IMR-90 (cell line): ENCODE data around the gene NANOG. TPM values are rescaled to one million over a fixed set of nuclear protein-coding genes. Genes with fewer than 3 reads are reported as not detected.
"Not testable (repeated sequence)": the region's sequence is repeated elsewhere in the genome, so short reads cannot be mapped to it uniquely, and the experiment has no call there.

Experiments used
- ATAC-seq: fragments of 200-7000 bp; cut with Tn5 transposase; 2 replicates; pipeline ENCODE4 v1.9.1; 2020; ENCODE audit warnings: low read depth, mild to moderate bottlenecking, moderate library complexity
- BruUV-seq: library from RNA; stranded (reverse); fragments of 400-500 nt; replicated peaks from 2 replicates; lab custom pipeline; 2021; lab: Mats Ljungman, UMichigan
- CTCF ChIA-PET: fragments of 300-600 bp; formaldehyde crosslinking; extraction: SDS; loops from one replicate; lab custom pipeline; 2021; ENCODE audit warnings: antibody characterized with exemption; lab: Yijun Ruan, JAX
- POLR2A ChIA-PET: fragments of 300-600 bp; sonication (Branson Sonifier 250); formaldehyde crosslinking; loops from one replicate; lab custom pipeline; 2022; ENCODE audit warnings: antibody characterized with exemption; ENCODE audit not compliant: unreplicated experiment; lab: Charles Lee
- DNase-seq: peaks from one replicate; pipeline ENCODE4 v3.0.0; 2013
- H2AFZ ChIP-seq: replicated peaks from 2 replicates; pipeline ENCODE3; 2013; ENCODE audit warnings: low read length, mild to moderate bottlenecking; ENCODE audit not compliant: poor library complexity
- H2AK5ac ChIP-seq: 2 replicates; pipeline ENCODE4 v1.6.1; 2013; ENCODE audit warnings: low read depth, low read length, inconsistent platforms
- H2AK9ac ChIP-seq: replicated peaks from 2 replicates; pipeline ENCODE3; 2013; ENCODE audit warnings: mild to moderate bottlenecking, low read depth, low read length, moderate library complexity; ENCODE audit not compliant: poor library complexity
- H2BK120ac ChIP-seq: 2 replicates; pipeline ENCODE4 v1.6.1; 2013; ENCODE audit warnings: low read depth, low read length, inconsistent platforms
- H2BK15ac ChIP-seq: 3 replicates; pipeline ENCODE4 v1.6.1; 2013; ENCODE audit warnings: low read depth, low read length, inconsistent platforms
- H2BK20ac ChIP-seq: 2 replicates; pipeline ENCODE4 v1.6.1; 2013; ENCODE audit warnings: low read depth, mild to moderate bottlenecking, inconsistent platforms, low read length, moderate library complexity
- H2BK5ac ChIP-seq: 2 replicates; pipeline ENCODE4 v1.6.1; 2013; ENCODE audit warnings: mild to moderate bottlenecking, low read depth, low read length, inconsistent platforms; ENCODE audit not compliant: poor library complexity, severe bottlenecking
- H3K14ac ChIP-seq: replicated peaks from 2 replicates; pipeline ENCODE4 v1.6.1; 2013; ENCODE audit warnings: low read depth, low read length, inconsistent platforms
- H3K18ac ChIP-seq: 2 replicates; pipeline ENCODE4 v1.6.1; 2013; ENCODE audit warnings: low read depth, low read length, control low read depth
- H3K23ac ChIP-seq: 2 replicates; pipeline ENCODE4 v1.6.1; 2013; ENCODE audit warnings: low read depth, low read length, inconsistent platforms
- H3K27ac ChIP-seq: 2 replicates; pipeline ENCODE4 v1.5.1; 2013; ENCODE audit warnings: mild to moderate bottlenecking, control low read depth, low read length; ENCODE audit not compliant: insufficient read depth
- H3K27me3 ChIP-seq: 2 replicates; pipeline ENCODE4 v1.6.1; 2013; ENCODE audit warnings: low read length; ENCODE audit not compliant: control insufficient read depth, insufficient read depth
- H3K36me3 ChIP-seq: 2 replicates; pipeline ENCODE4 v1.6.1; 2013; ENCODE audit warnings: low read length, mixed read lengths; ENCODE audit not compliant: control insufficient read depth, insufficient read depth
- H3K4ac ChIP-seq: 2 replicates; pipeline ENCODE4 v1.6.1; 2013; ENCODE audit warnings: low read depth, low read length, inconsistent platforms
- H3K4me1 ChIP-seq: 2 replicates; pipeline ENCODE4 v1.6.1; 2013; ENCODE audit warnings: low read length, mixed read lengths; ENCODE audit not compliant: control insufficient read depth, insufficient read depth
- H3K4me2 ChIP-seq: 2 replicates; pipeline ENCODE4 v1.6.1; 2013; ENCODE audit warnings: low read depth, mild to moderate bottlenecking, control low read depth, low read length, moderate library complexity
- H3K4me3 ChIP-seq: 2 replicates; pipeline ENCODE4 v1.5.1; 2013; ENCODE audit warnings: low read depth, mild to moderate bottlenecking, control low read depth, low read length, moderate library complexity; ENCODE audit not compliant: insufficient read depth
- H3K56ac ChIP-seq: 2 replicates; pipeline ENCODE4 v1.6.1; 2013; ENCODE audit warnings: low read length, inconsistent platforms; ENCODE audit not compliant: insufficient read depth; ENCODE audit errors: extremely low read depth
- H3K79me1 ChIP-seq, 2 experiments: 2 replicates each; pipeline ENCODE4 v1.6.1; 2013; ENCODE audit warnings: low read length in 2 of 2, inconsistent platforms in 1 of 2, low read depth in 1 of 2
- H3K9ac ChIP-seq: 2 replicates; pipeline ENCODE4 v1.6.1; 2013; ENCODE audit warnings: low read depth, low read length, control low read depth
- H3K9me1 ChIP-seq: 2 replicates; pipeline ENCODE4 v1.6.1; 2013; ENCODE audit warnings: low read length, inconsistent platforms; ENCODE audit not compliant: insufficient read depth
- H3K9me3 ChIP-seq: 2 replicates; pipeline ENCODE4 v1.6.1; 2013; ENCODE audit warnings: low read length; ENCODE audit not compliant: control insufficient read depth, insufficient read depth
- H4K20me1 ChIP-seq: 2 replicates; pipeline ENCODE4 v1.6.1; 2013; ENCODE audit warnings: low read length, inconsistent platforms; ENCODE audit not compliant: insufficient read depth
- H4K5ac ChIP-seq: 2 replicates; pipeline ENCODE4 v1.6.1; 2013; ENCODE audit warnings: mild to moderate bottlenecking, low read depth, low read length, control low read depth
- H4K8ac ChIP-seq, 2 experiments: 2 replicates each; pipeline ENCODE4 v1.6.1; 2013; ENCODE audit warnings: low read depth in 2 of 2, low read length in 2 of 2, control low read depth in 1 of 2, inconsistent platforms in 1 of 2
- H4K91ac ChIP-seq: 2 replicates; pipeline ENCODE4 v1.6.1; 2013; ENCODE audit warnings: low read depth, low read length, inconsistent platforms; ENCODE audit not compliant: insufficient read depth
- WGBS, 2 experiments: methylation state at CpG; one replicate each; pipeline versions ENCODE4 v1.1.5 to v1.1.7; 2013; ENCODE audit warnings: missing lambda C conversion rate in 2 of 2; ENCODE audit not compliant: insufficient read length in 1 of 2; ENCODE audit errors: extremely low coverage in 2 of 2; 5-methylcytosine and 5-hydroxymethylcytosine counted together
- dilution Hi-C: fragments of 300-500 bp; cut with HindIII; formaldehyde crosslinking; loops from one replicate; pipeline ENCODE4 v1.14.3; 2018; ENCODE audit warnings: low sequenced_read_pairs; ENCODE audit not compliant: unreplicated experiment
- in situ Hi-C: fragments of 300-500 bp; cut with MboI; formaldehyde crosslinking; loops from 3 replicates; pipeline ENCODE4 v1.14.3; 2019; ENCODE audit warnings: low sequenced_read_pairs, inconsistent platforms, mixed read lengths
- intact Hi-C: fragments of 100-400 bp; cut with micrococcal nuclease; formaldehyde crosslinking; loops from 2 replicates; pipeline ENCODE4 v1.10.0; 2022
- polyA plus RNA-seq, 3 experiments: library from polyadenylated mRNA; depleted of rRNA; stranded (reverse); fragments of >200 nt; gene quantifications; 2 replicates each; pipeline ENCODE4 v1.2.3, GENCODE V29; 2012; ENCODE audit warnings: low replicate concordance in 1 of 3
- total RNA-seq: library from RNA; depleted of rRNA; stranded (reverse); fragments of >200 nt; gene quantifications from 2 replicates; pipeline ENCODE4 v1.2.3, GENCODE V29; 2012

Gene NANOG
- total and polyA plus RNA-seq, 2 of the 4 experiments (the other 2 are of a cell fraction), result not detected

DNA sequence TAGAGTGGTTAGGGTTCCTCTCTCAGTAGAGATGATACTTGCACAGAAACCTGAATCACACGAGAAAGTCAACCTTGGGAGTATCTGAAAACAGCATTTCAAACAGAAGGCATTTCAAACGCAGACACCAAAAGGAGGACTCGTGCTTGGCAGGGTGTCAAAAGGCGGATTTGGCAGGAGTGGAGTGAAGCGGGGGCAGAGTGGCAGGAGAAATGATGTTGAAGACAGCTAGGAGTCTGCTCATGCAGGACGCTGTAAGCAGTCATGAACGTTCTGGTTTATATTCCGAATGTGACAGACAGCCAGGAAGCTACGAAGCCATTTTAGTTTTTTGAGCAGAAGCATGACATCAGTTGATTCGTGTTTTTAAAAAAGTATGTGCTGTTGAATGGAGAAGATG is 50.0 kb downstream of the NANOG start:
- H3K9ac ChIP-seq, H4K91ac ChIP-seq, H2BK120ac ChIP-seq, dilution Hi-C loops, H2AK5ac ChIP-seq, H3K4me3 ChIP-seq, H2BK15ac ChIP-seq, intact Hi-C loops, H3K36me3 ChIP-seq, H2BK20ac ChIP-seq, H3K27me3 ChIP-seq, H2AFZ ChIP-seq, H3K9me1 ChIP-seq, POLR2A ChIA-PET, CTCF ChIA-PET, in situ Hi-C loops, H3K79me1 ChIP-seq, H3K27ac ChIP-seq, H4K20me1 ChIP-seq, H3K56ac ChIP-seq, H2AK9ac ChIP-seq, BruUV-seq, H4K8ac ChIP-seq, H3K14ac ChIP-seq, H2BK5ac ChIP-seq, H3K23ac ChIP-seq, H3K4me1 ChIP-seq, H3K4ac ChIP-seq, H3K9me3 ChIP-seq: not testable (repeated sequence)
- ATAC-seq (peak; percentile 36), DNase-seq (peak; percentile 61)
- Histone ChIP-seq H4K5ac (peak overlapping the region; percentile 48; the same call in 1 of the 2 replicates), H3K4me2 (peak overlapping the region; percentile 63; the same call in 1 of the 2 replicates), H3K18ac (0 out of 2 replicates have a peak overlapping the region, but pooled peaks have one; percentile 59)
- no CpG with 5 or more reads among the region's 10 CpGs for WGBS, 2 experiments

DNA sequence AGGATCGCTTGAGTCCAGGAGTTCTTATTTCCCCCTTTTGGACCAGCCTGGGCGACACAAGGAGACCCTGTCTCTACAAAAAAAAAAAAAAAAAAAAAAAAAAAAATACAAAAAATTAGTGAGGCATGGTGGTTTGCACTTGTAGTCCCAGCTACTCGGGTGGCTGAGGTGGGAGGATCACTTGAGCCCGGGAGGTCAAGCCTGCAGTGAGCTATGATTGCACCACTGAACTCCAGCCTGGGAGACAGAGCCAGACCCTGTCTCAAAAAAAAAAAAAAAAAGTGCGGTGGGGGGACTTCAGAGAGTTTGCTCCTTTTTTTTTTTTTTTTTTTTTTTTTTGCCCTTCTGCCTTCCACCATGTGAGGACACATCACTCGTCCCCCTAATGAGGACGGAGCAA is 50.6 kb downstream of the NANOG start:
- not testable (repeated sequence) for H3K4me3 ChIP-seq, H2AFZ ChIP-seq, ATAC-seq

More for the DNA sequence above, 50.6 kb downstream of the NANOG start:
- H3K23ac ChIP-seq, H3K9me3 ChIP-seq, H4K91ac ChIP-seq, H4K8ac ChIP-seq, H3K4ac ChIP-seq, H2BK5ac ChIP-seq, CTCF ChIA-PET, H3K27ac ChIP-seq, BruUV-seq, H2BK20ac ChIP-seq, H3K36me3 ChIP-seq, H3K18ac ChIP-seq, H3K9me1 ChIP-seq, H3K14ac ChIP-seq, H3K56ac ChIP-seq, H3K27me3 ChIP-seq, H4K5ac ChIP-seq, dilution Hi-C loops, DNase-seq, H4K20me1 ChIP-seq, H2BK15ac ChIP-seq, H3K4me2 ChIP-seq, H2BK120ac ChIP-seq, H3K4me1 ChIP-seq, H2AK9ac ChIP-seq, in situ Hi-C loops, H2AK5ac ChIP-seq, POLR2A ChIA-PET, H3K79me1 ChIP-seq, H3K9ac ChIP-seq, intact Hi-C loops: not testable (repeated sequence)
- no CpG with 5 or more reads among the region's 7 CpGs for WGBS, 2 experiments
